ENCODE measurements around the gene TMEM43.
"Not testable (repeated sequence)": the region's sequence is repeated elsewhere in the genome, so short reads cannot be mapped to it uniquely, and the experiment has no call there.

Gene TMEM43, protein sequence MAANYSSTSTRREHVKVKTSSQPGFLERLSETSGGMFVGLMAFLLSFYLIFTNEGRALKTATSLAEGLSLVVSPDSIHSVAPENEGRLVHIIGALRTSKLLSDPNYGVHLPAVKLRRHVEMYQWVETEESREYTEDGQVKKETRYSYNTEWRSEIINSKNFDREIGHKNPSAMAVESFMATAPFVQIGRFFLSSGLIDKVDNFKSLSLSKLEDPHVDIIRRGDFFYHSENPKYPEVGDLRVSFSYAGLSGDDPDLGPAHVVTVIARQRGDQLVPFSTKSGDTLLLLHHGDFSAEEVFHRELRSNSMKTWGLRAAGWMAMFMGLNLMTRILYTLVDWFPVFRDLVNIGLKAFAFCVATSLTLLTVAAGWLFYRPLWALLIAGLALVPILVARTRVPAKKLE

DNA sequence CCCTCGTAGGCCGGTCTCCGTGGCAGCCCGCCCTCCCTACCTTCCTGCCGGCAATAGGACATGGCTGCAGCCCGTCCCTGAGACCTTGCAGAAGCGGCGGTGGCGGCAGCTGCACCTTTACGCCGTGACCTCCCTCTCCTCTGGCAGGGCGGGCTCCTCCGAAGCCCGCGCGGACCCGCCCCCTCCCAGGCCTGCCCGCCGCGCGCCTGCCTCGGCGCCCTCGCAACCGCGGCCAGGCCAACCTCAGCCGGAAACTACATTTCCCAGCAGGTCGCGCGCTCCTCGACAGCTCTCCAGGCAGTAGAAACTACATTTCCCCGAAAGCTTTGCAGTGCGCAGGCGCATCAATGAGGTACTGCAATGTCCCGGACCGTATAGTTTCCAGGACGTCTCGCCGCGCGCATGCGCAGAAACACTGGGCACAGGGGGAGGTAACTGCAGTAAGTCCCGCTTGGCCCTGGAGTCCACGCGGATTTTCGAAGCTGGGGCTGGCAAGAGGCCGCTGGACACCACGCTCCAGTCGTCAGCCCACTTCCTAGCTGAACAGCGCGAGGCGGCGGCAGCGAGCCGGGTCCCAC, at the start of gene TMEM43, which contains the start of gene CHCHD4:
TSS of gene TMEM43 (plus strand) at position 438 of the 578 bp plus-strand sequence. CDS start 142 bp downstream, outside the sequence.
TSS of gene CHCHD4 (minus strand) at position 256 of the 578 bp plus-strand sequence. CDS start at position 62, 194 bp downstream.
- in situ Hi-C loops (cut with HindIII; ENCODE audit: low sequenced_read_pairs) = loop anchor here (25.0 kb wide), 1 partner anchor 212 kb away; no protein-coding TSS in a partner anchor

- in situ Hi-C loops (cut with HindIII; ENCODE audit: low sequenced_read_pairs) = not testable (repeated sequence)
Measured at GRCh38 chr3:14075233-14075632, 49.6 kb upstream of the TMEM43 start.

- in situ Hi-C loops (cut with HindIII; ENCODE audit: low sequenced_read_pairs) = no loop called here
Measured at GRCh38 chr3:14077310-14077709, 47.5 kb upstream of the TMEM43 start.

- in situ Hi-C loops (cut with HindIII; ENCODE audit: low sequenced_read_pairs) = no loop called here
Measured at GRCh38 chr3:14082108-14082657, 42.7 kb upstream of the TMEM43 start.

DNA sequence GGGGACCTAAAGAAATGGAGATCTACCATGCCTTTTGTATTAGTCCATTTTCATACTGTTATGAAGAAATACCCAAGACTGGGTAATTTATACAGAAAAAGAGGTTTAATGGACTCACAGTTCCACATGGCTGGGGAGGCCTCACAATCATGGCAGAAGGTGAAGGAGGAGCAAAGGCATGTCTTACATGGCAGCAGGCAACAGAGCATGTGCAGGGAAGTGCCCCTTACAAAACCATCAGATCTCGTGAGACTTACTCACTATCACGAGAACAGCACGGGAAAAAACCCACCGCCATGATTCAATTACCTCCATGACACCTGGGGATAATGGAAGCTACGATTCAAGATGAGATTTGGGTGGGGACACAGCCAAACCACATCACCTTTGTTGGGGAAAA, 37.4 kb upstream of the TMEM43 start:
- in situ Hi-C loops (cut with HindIII; ENCODE audit: low sequenced_read_pairs) = not testable (repeated sequence)

- in situ Hi-C loops (cut with HindIII; ENCODE audit: low sequenced_read_pairs) = not testable (repeated sequence)
Measured at GRCh38 chr3:14091959-14092358, 32.9 kb upstream of the TMEM43 start.

DNA sequence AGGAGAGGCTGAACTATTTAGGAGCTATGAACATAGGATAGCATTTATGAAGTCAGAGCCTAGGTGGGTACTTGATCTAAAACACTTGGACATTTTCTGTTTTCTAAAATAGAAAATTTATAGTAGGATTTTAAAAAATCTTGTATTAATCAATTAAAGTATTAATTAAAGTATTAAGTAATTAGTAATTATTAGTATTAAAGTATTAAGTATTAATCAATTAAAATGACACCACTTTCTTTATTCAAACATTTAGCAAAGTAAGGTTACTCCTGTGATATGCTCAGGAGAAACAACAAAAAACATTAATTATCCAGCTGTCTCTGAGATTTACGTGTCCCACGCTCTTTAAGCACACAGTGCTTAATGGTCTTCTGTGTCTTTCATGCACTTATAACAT, 32.4 kb upstream of the TMEM43 start:
- in situ Hi-C loops (cut with HindIII; ENCODE audit: low sequenced_read_pairs) = no loop called here

GRCh38 chr3:14093831-14094230, 31.0 kb upstream of the TMEM43 start:
- in situ Hi-C loops (cut with HindIII; ENCODE audit: low sequenced_read_pairs) = no loop called here

GRCh38 chr3:14096742-14097141, 28.1 kb upstream of the TMEM43 start:
- in situ Hi-C loops (cut with HindIII; ENCODE audit: low sequenced_read_pairs) = no loop called here

- in situ Hi-C loops (cut with HindIII; ENCODE audit: low sequenced_read_pairs) = no loop called here
Measured at GRCh38 chr3:14097616-14098391, 27.0 kb upstream of the TMEM43 start.

DNA sequence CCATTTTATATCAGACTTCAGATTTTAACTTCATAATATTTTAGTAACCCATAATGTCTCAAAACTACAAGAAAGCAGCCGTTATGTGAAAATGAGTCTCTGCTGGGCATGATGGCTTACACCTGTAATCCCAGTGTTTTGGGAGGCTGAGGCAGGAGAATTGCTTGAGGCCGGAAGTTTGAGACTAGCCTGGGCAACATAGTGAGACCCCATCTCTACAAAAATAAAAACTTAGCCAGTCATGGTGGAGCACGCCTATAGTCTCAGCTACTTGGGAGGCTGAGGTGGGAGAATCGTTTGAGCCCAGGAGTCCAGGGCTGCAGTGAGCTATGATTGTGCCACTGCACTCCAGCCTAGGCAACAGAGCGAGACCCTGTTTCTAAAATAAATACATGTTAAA, 15.0 kb upstream of the TMEM43 start:
- in situ Hi-C loops (cut with HindIII; ENCODE audit: low sequenced_read_pairs) = loop anchor here (25.0 kb wide), 1 partner anchor 198 kb away; no protein-coding TSS in a partner anchor

- in situ Hi-C loops (cut with HindIII; ENCODE audit: low sequenced_read_pairs) = loop anchor here (25.0 kb wide), 1 partner anchor 198 kb away; no protein-coding TSS in a partner anchor
Measured at GRCh38 chr3:14110699-14111098, 14.2 kb upstream of the TMEM43 start.

GRCh38 chr3:14113965-14114635, 10.8 kb upstream of the TMEM43 start:
- in situ Hi-C loops (cut with HindIII; ENCODE audit: low sequenced_read_pairs) = loop anchor here (25.0 kb wide), 1 partner anchor 202 kb away; no protein-coding TSS in a partner anchor

- in situ Hi-C loops (cut with HindIII; ENCODE audit: low sequenced_read_pairs) = loop anchor here (25.0 kb wide), 1 partner anchor 205 kb away; no protein-coding TSS in a partner anchor
Measured at GRCh38 chr3:14117468-14118399, 7.1 kb upstream of the TMEM43 start.

- in situ Hi-C loops (cut with HindIII; ENCODE audit: low sequenced_read_pairs) = loop anchor here (25.0 kb wide), 1 partner anchor 206 kb away; no protein-coding TSS in a partner anchor
Measured at GRCh38 chr3:14118400-14119381, 6.2 kb upstream of the TMEM43 start.

- in situ Hi-C loops (cut with HindIII; ENCODE audit: low sequenced_read_pairs) = loop anchor here (25.0 kb wide), 1 partner anchor 207 kb away; no protein-coding TSS in a partner anchor
Measured at GRCh38 chr3:14119651-14120050, 5.2 kb upstream of the TMEM43 start.

DNA sequence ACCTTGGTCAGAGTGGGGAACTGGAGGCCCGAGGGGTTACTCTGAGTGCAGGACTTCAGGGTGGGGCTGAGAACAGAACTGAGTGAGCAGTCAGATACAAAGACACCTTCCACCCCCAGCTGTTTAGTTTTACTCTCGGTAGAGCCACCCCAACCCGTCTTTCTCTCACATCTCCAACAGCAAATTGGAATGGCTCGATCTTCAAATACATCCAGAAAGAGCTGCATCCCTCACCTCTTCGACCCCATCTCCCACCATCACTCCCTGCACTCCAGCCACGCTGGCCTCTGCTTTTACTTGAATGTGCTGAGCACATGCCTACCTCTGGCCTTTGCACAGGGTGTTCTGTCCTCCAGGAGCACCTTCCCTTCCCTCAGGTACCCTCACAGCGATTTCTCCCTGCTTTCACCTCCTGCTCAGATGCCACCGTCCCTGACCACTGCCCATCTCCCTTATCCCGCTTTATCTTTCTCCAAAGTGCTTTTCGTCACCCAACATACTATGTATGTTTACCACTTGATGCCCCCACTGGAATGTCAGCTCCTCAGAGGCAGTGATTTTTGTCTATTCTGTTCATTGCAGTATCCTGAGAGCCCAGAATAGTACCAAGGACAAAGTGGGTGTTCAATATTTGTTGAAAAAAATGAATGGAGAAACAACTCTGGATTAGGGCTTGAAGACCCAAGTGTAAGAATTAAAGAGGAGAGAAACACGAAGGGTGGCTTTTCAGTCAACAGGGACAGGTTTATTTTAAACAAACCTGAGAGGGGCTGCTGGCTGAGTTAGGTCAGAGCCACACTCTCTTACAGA, 4.5 kb upstream of the TMEM43 start:
- in situ Hi-C loops (cut with HindIII; ENCODE audit: low sequenced_read_pairs) = loop anchor here (25.0 kb wide), 1 partner anchor 208 kb away; no protein-coding TSS in a partner anchor

Measured in DLD1 (cell line).